Inflammatory macrophage treated with lipopolysaccharide for 1 hour (primary cell): ENCODE results near the gene MDK.
"Not testable (repeated sequence)": the region's sequence is repeated elsewhere in the genome, so short reads cannot be mapped to it uniquely, and the experiment has no call there.

ENCODE experiments used
- DNase-seq, 2 donors: peaks; one replicate each; pipeline ENCODE4 v3.0.0-alpha.2; 2020 to 2022

MDK gene

DNA sequence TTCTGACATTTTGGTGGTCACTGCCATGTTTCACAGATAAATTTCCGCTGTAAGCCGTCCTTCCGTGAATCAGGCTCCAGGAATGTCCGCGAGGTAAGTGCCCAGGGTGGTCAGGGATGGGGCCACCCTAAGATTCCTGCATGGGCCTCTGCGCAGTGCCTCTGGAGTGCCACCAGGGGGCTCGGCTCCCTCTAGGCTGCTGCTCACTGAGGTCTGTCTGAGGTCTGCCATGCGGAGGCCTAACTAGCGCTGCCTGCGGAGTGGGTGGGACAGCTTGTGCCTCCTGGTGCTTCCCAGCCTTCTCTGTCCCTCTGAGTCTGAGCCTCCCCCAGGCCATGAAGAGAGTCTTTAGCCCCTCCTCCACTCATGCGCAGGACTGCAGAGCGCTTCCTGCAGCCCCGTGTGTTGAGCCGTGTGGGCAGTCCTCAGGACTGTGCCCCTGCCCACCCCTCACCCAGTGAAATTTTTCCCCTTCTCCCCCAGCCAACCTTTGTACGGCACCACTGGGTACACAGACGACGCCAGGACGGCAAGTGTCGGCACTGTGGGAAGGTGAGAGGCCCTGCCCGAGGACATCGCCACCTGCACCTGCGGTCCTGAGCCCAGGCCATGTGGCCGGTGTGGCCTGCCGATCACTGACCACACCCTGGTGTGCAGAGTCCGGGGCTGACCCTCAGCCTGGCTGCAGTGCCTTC, 11.9 kb upstream of the MDK start:
- peak in 1 of 2 donors; percentile 69 for DNase-seq

DNA sequence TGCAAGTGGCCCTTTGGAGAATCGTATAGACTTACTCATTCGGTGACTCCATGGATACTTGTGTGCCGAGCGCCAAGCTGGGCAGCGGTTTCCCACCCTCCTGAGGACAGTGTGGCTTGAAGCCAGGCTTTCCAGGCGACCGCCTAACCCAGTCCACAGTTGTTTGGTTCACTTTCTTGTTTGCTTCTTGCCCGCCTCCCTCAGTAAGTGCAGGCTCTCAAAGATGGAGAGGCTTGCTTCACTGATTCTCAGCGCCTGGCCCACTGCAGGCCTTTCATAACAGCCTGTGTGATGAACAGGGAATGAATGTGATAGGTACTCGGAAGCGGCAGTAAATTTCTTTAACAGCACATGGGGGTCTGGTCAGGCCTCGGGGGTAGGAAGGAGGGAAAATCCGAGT, 11.2 kb upstream of the MDK start:
- DNase-seq, result no peak

- DNase-seq, result not testable (repeated sequence)
Measured at GRCh38 chr11:46371262-46371661, 10.2 kb upstream of the MDK start.

- DNase-seq, result no peak
Measured at GRCh38 chr11:46372086-46372485, 9.4 kb upstream of the MDK start.

DNA sequence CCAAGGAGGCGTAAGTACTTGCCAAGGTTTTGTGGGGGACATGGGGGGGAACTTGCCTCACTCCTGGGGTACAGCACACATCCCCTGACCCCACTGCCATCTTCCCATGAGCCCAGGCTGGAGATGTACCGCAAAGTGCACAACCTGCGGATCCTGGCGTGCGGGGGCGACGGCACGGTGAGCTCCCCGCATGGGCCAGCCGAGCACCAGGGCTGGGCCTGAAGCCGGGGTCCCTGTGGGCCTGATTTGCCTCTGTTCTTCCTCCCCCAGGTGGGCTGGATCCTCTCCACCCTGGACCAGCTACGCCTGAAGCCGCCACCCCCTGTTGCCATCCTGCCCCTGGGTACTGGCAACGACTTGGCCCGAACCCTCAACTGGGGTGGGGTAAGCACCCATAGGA, 9.0 kb upstream of the MDK start:
- not testable (repeated sequence) for DNase-seq

GRCh38 chr11:46373787-46374740, 7.4 kb upstream of the MDK start:
- DNase-seq, result no peak

DNA sequence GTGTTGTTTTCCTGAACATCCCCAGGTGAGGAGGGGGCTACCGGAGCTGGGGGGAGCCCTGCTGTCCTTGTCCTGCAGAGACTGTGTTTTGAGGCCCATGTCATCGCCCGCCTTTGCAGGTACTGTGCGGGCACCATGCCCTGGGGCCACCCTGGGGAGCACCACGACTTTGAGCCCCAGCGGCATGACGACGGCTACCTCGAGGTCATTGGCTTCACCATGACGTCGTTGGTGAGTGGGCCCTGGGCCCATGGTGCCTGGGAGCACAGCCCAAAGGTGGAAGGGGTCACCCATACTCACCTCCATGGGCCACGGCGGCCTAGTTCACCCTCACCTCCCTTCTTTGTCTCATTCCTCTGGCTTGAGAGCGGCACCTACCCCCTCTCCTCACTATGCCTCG, 6.7 kb upstream of the MDK start:
- no peak for DNase-seq

GRCh38 chr11:46375392-46376101, 5.9 kb upstream of the MDK start:
- no peak for DNase-seq

- DNase-seq, result no peak
Measured at GRCh38 chr11:46376258-46377050, 5.0 kb upstream of the MDK start.

GRCh38 chr11:46377290-46377689, 4.2 kb upstream of the MDK start:
- no peak for DNase-seq

DNA sequence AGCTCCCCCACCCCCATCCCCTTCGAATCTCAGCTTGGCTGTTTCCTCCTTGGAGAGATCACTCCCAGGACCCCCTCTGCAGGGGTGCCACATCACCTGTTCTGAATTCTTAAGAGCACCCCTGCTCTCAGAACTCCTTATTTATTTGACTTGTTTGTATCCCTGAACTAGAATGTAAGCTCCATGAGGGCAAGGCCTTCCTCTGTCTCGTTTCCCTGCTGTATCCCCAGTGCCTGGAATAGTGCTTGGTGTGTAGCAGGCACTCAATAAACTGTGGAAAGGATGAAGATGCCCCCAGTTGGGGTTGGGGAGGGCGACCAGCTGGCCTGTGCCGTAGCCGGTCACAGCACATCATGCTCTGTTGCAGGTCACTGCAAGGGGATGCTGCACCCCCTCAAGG, 3.6 kb upstream of the MDK start:
- DNase-seq, result no peak

DNA sequence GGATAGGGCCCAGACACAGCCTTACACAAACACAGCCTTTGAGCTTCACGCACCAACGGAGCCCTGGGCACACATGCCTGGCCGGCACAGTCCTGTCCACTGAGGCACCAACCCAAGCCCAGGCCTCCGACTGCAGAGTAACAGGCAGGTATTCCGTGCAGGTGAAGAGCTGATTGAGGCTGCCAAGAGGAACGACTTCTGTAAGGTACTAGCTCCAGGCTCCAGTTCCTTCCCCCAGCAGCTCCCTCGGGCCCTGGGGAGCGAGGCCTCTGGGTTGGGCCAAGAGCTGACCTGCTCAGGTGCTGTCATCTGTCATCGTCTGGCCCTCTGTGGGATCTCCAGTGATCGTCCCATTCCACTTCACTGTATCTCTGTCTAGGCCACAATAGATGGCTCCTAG, 3.2 kb upstream of the MDK start:
- DNase-seq, result no peak

GRCh38 chr11:46378811-46379481, 2.5 kb upstream of the MDK start:
- DNase-seq, result no peak

- not testable (repeated sequence) for DNase-seq
Measured at GRCh38 chr11:46379482-46380293, 1.8 kb upstream of the MDK start.

DNA sequence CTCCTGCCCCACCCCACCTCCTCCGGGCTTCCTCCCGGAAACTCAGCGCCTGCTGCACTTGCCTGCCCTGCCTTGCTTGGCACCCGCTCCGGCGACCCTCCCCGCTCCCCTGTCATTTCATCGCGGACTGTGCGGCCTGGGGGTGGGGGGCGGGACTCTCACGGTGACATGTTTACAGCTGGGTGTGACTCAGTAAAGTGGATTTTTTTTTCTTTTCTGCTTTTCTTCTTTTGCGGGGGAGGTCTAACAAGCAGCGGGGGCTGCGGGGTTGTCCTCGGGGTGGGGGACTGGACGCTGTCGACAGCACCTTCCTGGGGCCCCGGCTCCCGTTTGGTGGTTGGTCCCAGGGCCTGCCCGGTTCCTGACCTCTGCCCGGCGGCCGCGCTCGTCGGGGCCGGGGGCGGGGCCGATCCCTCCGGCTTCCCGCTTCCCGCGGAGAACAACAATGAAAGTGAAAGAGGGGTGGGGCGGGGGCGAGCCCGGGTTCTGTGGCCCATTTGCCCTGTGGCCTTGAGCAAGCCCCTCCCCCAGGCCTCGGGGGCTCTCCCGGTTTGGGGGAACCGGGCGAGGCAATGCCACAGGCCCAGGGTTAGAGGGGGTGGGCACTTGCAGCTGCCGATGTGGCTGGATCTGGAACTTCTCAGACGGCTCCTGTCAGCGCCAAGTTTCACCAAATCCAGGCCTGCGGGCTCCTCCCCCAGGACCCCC, 975 bp upstream of the MDK start:
- peak; percentile 68 to 71 for DNase-seq

DNA sequence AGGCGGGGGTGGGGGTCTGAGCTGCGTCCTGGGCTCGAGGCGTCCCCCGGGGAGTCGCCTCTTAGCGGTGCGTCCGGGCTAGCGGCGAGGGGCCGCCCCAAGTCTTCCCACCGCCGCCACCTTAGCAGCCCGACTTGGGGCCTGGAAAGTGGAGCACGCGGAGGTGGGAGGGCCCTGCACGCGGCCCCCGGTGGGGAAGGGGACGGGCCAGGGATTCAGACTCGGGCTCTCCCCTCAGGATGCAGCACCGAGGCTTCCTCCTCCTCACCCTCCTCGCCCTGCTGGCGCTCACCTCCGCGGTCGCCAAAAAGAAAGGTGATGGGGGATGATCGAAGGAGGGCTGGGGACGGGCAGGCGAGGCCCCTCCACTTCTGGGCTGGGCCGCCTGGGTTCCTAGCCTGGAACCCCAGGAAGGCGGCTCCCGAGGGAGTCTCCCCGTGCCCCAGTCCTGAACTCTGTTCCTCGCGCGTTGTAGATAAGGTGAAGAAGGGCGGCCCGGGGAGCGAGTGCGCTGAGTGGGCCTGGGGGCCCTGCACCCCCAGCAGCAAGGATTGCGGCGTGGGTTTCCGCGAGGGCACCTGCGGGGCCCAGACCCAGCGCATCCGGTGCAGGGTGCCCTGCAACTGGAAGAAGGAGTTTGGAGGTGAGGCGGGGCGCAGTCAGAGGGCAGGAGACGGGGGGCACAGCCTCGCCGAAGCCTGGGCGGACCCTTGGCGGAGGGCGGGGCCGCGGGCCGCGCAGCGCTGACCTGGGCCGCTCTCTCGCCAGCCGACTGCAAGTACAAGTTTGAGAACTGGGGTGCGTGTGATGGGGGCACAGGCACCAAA, 563 bp downstream of the MDK start:
- DNase-seq, result no peak

DNA sequence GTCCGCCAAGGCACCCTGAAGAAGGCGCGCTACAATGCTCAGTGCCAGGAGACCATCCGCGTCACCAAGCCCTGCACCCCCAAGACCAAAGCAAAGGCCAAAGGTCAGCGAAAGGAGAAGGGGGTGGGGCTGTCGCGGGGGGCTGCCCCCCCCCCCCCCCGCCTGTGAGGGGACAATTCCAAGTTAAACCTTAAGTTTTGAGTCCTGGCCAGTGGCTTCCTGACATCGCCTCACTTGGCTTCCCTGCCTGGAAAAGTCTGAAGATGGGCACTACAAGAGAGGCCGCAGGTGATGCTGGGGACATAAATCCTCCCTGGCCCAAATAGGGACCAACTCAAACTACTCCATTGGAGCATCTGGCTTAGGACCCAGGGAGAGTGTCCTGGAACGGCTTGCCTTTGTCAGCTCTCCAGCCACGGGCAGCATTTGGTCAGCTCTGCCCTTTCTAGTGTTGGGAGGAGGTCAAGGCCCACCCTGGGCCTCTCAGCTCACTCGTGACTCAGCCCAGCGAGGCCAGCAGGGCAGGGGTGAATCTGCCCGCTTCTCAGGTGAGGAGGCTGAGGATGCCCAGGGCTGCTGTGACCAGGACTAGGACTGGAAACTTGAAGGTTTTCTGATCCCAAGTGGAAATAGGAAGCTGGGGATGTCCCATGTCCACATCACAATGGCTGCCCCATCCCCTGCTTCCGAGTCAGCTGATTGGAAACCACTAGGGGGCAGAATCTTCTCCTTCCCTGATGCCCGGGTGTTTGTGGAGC, 1.4 kb downstream of the MDK start:
- peak; percentile 36 to 57 for DNase-seq

DNA sequence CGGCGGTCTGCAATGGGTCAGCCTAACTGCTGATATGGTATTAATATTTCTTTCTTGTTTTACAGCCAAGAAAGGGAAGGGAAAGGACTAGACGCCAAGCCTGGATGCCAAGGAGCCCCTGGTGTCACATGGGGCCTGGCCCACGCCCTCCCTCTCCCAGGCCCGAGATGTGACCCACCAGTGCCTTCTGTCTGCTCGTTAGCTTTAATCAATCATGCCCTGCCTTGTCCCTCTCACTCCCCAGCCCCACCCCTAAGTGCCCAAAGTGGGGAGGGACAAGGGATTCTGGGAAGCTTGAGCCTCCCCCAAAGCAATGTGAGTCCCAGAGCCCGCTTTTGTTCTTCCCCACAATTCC, 1.9 kb downstream of the MDK start:
- DNase-seq, result no peak
